ENCODE measurements around the gene CDCA3.
"Not testable (repeated sequence)": the region's sequence is repeated elsewhere in the genome, so short reads cannot be mapped to it uniquely, and the experiment has no call there.

CDCA3 gene

DNA sequence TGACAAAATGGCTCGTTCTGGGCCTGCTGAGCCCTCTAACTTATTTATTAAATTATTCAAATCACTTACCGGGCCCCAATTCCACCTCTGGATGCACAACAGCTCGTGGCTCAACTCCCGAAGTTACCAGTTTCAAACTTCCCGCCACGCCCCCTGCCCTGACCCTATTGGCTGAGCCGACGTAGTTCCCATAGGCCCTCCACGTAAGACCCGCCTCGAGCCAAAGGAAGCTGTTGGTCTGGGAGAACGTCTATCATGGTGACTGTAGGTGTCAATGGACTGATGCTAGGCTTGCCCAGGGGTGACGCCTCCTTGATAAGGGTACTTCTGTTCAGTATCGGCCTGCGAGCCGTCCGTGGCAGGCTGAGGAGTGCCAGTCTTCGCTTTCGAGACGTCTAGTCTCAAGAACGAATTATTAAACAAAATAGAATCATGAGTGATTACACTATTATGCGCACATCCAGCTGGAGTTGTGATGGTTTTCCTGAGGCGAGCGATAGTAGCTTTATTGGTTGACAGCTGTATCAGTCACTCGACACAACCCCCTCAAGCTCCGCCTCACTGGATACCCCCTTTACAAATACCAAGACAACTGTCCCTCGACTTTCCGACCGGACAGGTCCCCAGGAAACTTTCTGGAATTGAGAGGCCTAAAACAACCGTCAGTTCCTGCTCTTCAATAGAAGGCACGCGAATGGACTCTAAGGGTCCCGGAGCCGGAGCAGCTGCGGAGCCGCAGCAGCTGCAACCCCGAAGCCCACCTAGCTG is at the start of gene CDCA3:
TSS of gene CDCA3 (minus strand) at position 134 of the 768 bp plus-strand sequence. CDS start 334 bp downstream, outside the sequence.
- Histone ChIP-seq H3K36me3 (replicated peaks) (peaks cover 56% of the 10 kb centered on the region), H3K4me1 (peaks cover 15% of the 10 kb centered on the region)

DNA sequence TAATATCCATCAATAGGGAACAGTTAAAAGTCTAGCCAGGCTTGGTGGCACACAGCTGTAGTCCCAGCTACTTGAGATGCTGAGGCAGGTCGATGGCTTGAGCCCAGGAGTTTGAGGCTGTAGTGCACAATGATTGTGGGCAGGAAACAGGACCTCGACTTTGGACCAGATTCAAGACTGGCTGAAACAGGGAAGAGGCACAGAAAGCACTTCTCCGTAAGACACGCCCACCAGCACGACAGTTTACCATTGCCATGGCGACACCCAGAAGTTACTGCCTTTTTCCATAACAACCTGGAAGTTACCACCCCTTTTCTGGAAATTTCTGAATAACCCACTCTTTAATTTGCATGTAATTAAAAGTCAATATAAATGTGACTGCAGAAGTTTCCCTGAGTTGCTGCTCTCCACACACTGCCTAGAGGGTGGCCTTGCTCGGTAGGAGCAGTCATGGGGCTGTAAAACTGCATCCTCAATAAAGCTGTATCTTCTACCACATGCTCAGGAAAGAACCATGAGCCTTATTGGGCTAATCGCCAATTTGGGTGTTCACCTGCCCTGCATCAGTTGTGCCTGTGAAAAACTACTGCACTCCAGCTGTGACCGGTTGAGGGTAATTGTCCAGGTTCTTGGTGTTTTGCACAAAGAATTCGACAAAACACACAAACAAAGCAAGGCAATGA is 48.9 kb upstream of the CDCA3 start:
- Histone ChIP-seq H3K4me1 (peaks cover 12% of the 10 kb centered on the region), H3K9me3 (no peaks in the 10 kb centered on the region), H3K36me3 (replicated peaks) (no peaks in the 10 kb centered on the region), H3K27me3 (ENCODE audit: low read depth) (no peaks in the 10 kb centered on the region), H3K4me3 (no peak overlapping the region)
- DNase-seq (ENCODE audit: low spot score in 2 of 2), result peak in 1 of 2 experiments; percentile 63
- in situ Hi-C loops (cut with MboI; ENCODE audit: low sequenced_read_pairs), result no loop called here

More for the DNA sequence above, at the start of gene CDCA3:
- Histone ChIP-seq H3K27me3 (ENCODE audit: low read depth) (no peaks in the 10 kb centered on the region), H3K4me3 (peak within 1 kb of the TSS; percentile 80), H3K9me3 (no peaks in the 10 kb centered on the region)
- in situ Hi-C loops (cut with MboI; ENCODE audit: low sequenced_read_pairs), result no loop called here
- DNase-seq (ENCODE audit: low spot score in 2 of 2), result peak; percentile 97 to 99

DNA sequence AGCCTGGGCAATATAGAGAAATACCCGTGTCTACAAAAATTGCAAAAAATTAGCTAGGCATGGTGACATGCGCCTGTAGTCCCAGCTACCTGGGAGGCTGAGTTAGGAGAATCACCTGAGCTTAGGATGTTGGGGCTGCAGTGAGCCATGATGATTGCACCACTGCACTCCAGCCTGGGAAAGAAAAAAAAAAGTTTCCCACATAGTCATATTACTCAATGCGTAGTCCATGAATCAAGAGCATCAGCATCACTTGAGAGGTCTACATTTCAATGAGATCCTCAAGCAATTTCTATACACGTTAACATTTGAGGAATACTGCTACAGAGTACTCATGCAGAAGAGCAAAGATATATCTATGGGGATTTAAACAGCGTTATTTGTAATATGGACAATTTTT is 48.3 kb upstream of the CDCA3 start:
- no peak overlapping the region for H3K4me3 ChIP-seq
- no peaks in the 10 kb centered on the region for H3K36me3 ChIP-seq (replicated peaks)
- no peak for DNase-seq (ENCODE audit: low spot score in 2 of 2)
- H3K9me3 ChIP-seq, result no peaks in the 10 kb centered on the region
- no peaks in the 10 kb centered on the region for H3K27me3 ChIP-seq (ENCODE audit: low read depth)
- H3K4me1 ChIP-seq, result peaks cover 11% of the 10 kb centered on the region
- in situ Hi-C loops (cut with MboI; ENCODE audit: low sequenced_read_pairs), result no loop called here

DNA sequence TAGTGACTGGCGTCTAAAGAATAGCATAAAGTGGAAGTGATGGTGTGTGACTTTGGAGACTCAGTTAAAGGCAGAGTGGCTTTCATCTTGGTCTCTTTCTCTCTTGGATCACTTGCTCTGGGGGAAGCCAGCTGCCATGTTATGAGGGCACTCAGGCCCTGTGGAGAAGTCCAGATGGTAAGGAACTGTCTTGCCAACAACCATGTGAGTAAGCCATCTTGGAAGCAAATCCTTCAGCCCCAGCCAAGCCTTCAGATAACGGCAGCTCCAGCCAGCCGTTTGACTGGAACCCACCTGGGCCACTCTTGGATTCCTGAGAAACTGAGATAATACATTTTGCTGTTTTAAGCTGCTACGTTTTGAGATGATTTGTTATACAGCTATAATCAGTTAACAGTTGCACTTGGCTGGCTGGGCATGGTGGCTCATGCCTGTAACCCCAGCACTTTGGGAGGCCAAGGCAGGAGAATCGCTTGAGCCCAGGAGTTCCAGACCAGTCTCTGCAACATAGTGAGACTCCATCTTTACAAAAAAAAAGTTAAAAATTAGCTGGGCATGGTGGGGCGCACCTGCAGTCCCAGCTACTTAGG is 45.9 kb upstream of the CDCA3 start:
- Histone ChIP-seq H3K27me3 (ENCODE audit: low read depth) (no peaks in the 10 kb centered on the region), H3K9me3 (no peaks in the 10 kb centered on the region), H3K4me3 (no peak overlapping the region), H3K36me3 (replicated peaks) (no peaks in the 10 kb centered on the region; the same call in 1 of the 2 replicates), H3K4me1 (peaks cover 2% of the 10 kb centered on the region; the same call in 1 of the 2 replicates)
- DNase-seq (ENCODE audit: low spot score in 2 of 2), result no peak
- in situ Hi-C loops (cut with MboI; ENCODE audit: low sequenced_read_pairs), result no loop called here

DNA sequence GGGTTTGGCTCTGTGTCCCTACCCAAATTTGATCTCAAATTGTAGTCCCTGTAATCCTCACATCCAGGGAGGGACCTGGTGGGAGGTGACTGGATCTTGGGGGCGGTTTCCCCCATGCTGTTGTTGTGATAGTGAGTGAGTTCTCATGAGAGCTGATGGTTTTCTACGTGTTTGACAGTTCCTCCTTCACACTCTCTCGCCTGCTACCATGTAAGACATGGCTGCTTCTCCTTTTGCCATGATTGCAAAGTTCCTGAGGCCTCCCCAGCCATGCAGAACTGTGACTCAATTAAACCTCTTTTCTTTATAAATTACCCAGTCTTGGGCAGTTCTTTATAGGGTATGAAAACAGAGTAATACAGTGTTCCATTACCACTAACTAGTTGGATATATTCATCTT is 43.2 kb upstream of the CDCA3 start:
- Histone ChIP-seq H3K4me1 (peaks cover 16% of the 10 kb centered on the region), H3K4me3 (no peak overlapping the region), H3K9me3 (no peaks in the 10 kb centered on the region), H3K27me3 (ENCODE audit: low read depth) (no peaks in the 10 kb centered on the region), H3K36me3 (replicated peaks) (no peaks in the 10 kb centered on the region; the same call in 1 of the 2 replicates)
- DNase-seq (ENCODE audit: low spot score in 2 of 2), result no peak
- in situ Hi-C loops (cut with MboI; ENCODE audit: low sequenced_read_pairs), result no loop called here

DNA sequence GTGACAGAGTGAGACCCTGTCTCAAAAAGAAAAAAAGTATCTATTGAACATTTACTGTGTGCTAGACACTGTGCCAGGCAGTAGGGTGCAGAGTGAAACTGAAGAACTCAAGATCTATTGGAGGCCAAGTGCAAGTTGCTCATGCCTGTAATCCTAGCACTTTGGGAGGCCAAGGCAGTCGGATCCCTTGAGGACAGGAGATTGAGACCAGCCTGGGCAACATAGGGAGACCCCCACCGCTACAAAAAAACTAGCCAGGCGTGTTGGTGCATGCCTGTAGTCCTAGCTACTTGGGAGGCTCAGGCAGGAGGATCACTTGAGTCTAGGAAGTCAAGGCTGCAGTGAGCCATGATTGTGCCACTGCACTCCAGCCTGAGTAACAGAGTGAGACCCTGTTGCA is 41.6 kb upstream of the CDCA3 start:
- DNase-seq (ENCODE audit: low spot score in 2 of 2); H3K4me3 ChIP-seq; in situ Hi-C loops (cut with MboI; ENCODE audit: low sequenced_read_pairs); H3K36me3 ChIP-seq (replicated peaks); H3K9me3 ChIP-seq; H3K27me3 ChIP-seq (ENCODE audit: low read depth): not testable (repeated sequence)
- H3K4me1 ChIP-seq, result peaks cover 24% of the 10 kb centered on the region

DNA sequence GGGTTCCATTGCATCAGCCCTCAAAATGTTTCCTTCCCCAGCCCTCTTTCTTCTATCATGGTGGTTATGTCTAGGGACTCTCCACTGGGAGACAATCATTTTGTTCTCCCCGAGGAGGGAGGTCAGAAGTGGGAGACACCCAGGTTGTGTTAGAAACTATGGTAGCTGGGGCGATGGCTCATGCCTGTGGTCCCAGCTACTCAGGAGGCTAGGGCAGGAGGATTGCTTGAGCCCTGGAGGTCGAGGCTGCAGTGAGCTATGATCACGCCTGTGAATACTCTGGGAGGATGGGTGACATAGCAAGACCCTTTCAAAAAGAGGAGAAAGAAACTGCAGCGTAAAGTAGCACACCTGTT is 40.5 kb upstream of the CDCA3 start:
- Histone ChIP-seq H3K36me3 (replicated peaks) (no peaks in the 10 kb centered on the region; the same call in 1 of the 2 replicates), H3K4me1 (peaks cover 34% of the 10 kb centered on the region), H3K27me3 (ENCODE audit: low read depth) (no peaks in the 10 kb centered on the region), H3K9me3 (no peaks in the 10 kb centered on the region), H3K4me3 (peak overlapping the region; percentile 45)
- in situ Hi-C loops (cut with MboI; ENCODE audit: low sequenced_read_pairs), result no loop called here
- DNase-seq (ENCODE audit: low spot score in 2 of 2), result no peak

DNA sequence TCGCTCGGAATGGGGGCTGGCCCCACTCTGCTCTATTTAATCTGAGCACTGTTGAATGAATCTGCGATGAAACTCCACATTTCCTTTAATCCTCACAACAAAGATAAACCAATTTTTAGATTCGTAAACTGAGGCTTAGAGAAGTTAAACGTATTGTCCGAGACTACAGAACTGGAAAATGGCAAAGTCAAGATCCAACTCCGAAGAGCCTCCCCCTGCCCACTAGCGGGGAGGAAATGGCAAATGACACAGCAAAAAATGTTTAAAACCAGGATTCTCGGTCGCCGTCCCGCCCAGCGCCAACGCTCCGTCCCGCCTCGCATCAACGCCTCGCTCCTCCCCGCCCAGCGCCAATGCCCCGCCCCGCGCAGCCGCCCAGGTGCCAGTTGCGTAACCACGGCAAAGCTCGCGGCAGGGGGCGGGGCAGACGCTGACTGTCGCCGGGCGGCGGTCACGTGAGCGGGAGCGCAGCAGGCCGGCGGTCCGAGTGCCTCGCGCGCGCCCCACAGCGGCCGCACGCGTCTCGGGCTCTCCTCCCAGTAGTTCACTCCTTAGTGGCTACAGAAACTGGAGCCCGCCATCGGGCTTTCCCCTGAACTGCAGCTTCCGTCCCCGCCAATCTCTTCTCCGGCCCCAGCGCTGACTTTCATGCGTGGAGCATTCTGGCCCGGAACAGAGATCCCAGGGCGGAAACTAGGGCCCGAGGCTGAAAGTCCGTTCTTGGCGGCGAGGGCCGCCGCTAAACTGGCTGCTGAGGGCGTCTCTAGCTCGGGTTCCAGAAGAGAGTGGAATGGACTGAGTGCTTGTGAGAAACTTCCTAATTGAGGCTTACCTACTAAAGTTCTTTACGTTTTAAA is 39.9 kb upstream of the CDCA3 start:
- in situ Hi-C loops (cut with MboI; ENCODE audit: low sequenced_read_pairs), result no loop called here
- Histone ChIP-seq H3K36me3 (replicated peaks) (no peaks in the 10 kb centered on the region; the same call in 1 of the 2 replicates), H3K27me3 (ENCODE audit: low read depth) (no peaks in the 10 kb centered on the region), H3K4me1 (peaks cover 36% of the 10 kb centered on the region), H3K4me3 (peak overlapping the region; percentile 45), H3K9me3 (no peaks in the 10 kb centered on the region)
- peak; percentile 94 to 99 for DNase-seq (ENCODE audit: low spot score in 2 of 2)

DNA sequence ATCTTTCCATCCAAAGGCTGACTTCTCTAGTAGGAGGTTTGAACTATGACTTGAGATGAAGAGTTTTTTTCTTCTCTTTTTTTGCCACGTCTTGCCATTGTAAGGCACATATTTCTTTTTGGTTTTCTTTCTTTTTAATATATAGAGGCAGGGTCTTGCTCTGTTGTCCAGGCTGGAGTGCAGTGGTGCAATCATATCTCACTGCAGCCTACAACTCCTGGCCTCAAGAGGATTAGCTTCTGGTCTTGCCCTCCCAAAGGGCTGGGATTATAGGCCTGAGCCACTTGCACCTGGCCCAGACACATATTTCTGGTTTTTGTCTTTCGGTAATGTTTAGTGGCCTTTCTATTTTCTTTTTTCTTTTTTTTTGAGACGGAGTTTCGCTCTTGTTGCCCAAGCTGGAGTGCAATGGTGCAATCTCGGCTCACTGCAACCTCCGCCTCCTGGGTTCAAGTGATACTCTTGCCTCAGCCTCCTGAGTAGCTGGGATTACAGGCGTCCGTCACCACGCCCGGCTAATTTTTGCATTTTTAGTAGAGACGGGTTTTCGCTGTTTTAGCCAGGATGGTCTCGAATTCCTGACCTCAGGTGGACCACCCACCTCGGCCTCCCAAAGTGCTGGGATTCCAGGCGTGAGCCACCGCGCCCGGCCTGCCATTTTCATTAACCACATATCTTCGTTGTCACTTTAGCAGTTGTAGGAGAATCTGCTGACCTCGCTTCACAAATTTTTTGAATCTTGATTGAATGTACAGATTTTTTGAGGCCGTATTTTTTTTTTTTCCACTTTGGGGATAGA is 38.9 kb upstream of the CDCA3 start:
- in situ Hi-C loops (cut with MboI; ENCODE audit: low sequenced_read_pairs); DNase-seq (ENCODE audit: low spot score in 2 of 2); H3K36me3 ChIP-seq (replicated peaks); H3K4me3 ChIP-seq; H3K27me3 ChIP-seq (ENCODE audit: low read depth); H3K9me3 ChIP-seq: not testable (repeated sequence)
- H3K4me1 ChIP-seq, result peaks cover 44% of the 10 kb centered on the region

DNA sequence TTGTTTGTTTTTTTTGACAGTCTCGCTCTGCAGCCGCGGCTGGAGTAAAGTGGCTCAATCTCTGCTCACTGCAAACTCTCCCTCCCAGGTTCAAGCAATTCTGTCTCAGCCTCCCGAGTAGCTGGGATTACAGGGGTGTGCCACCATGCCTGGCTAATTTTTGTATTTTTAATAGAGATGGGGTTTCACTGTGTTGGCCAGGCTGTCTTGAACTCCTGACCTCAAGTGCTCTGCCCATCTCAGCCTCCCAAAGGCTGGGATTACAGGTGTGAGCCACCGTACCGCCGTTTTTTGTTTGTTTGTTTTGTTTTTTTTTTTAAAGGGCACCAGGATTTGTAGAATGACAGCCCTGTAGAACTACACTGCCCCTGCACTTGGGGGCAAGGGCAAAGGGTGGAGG is 37.7 kb upstream of the CDCA3 start:
- in situ Hi-C loops (cut with MboI; ENCODE audit: low sequenced_read_pairs); H3K9me3 ChIP-seq; H3K27me3 ChIP-seq (ENCODE audit: low read depth); H3K4me3 ChIP-seq; DNase-seq (ENCODE audit: low spot score in 2 of 2); H3K36me3 ChIP-seq (replicated peaks): not testable (repeated sequence)
- H3K4me1 ChIP-seq, result peaks cover 47% of the 10 kb centered on the region

DNA sequence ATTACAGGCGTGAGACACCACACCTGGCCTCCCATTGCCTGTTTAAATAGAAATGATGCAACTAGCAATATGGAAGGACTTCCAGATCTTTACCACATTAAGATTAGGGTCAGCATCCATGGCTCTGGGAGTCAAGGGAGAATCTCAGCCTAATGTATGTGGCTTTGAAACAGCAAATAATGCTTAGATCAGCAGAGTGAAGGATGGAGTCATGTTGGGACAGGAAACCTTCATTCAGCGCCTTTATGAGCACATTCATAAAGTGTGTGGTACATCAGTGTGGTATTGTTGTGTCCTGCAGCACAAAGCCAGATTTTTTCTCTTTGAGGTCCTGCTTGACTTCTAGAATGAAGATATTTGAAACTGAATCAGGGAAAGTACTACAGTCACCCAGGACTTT is 37.3 kb upstream of the CDCA3 start:
- in situ Hi-C loops (cut with MboI; ENCODE audit: low sequenced_read_pairs), result no loop called here

DNA sequence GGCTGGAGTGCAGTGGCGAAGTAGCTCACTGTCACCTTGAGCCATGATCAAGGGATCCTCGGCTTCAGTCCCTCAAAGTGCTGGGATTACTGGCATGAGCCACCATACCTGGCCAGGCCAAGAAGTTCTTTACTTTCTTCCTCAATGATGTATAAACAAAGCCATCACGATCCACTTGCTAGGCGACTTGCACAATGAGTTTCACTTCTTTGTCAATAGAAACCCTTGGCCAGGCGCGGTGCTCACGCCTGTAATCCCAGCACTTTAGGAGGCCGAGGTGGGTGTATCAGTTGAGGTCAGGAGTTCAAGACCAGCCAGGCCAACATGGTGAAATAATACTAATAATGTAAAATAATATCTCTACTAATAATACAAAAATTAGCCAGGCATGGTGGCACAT is 36.4 kb upstream of the CDCA3 start:
- no peak overlapping the region for H3K4me3 ChIP-seq
- in situ Hi-C loops (cut with MboI; ENCODE audit: low sequenced_read_pairs), result no loop called here
- no peaks in the 10 kb centered on the region for H3K9me3 ChIP-seq
- H3K4me1 ChIP-seq, result peaks cover 47% of the 10 kb centered on the region
- H3K36me3 ChIP-seq (replicated peaks), result peaks cover 18% of the 10 kb centered on the region
- DNase-seq (ENCODE audit: low spot score in 2 of 2), result peak in 1 of 2 experiments; percentile 35
- H3K27me3 ChIP-seq (ENCODE audit: low read depth), result no peaks in the 10 kb centered on the region

More for the DNA sequence above, 37.3 kb upstream of the CDCA3 start:
- H3K27me3 ChIP-seq (ENCODE audit: low read depth), result no peaks in the 10 kb centered on the region
- peak in 1 of 2 experiments; percentile 17 for DNase-seq (ENCODE audit: low spot score in 2 of 2)
- H3K4me3 ChIP-seq, result no peak overlapping the region
- peaks cover 47% of the 10 kb centered on the region for H3K4me1 ChIP-seq
- H3K9me3 ChIP-seq, result no peaks in the 10 kb centered on the region
- peaks cover 12% of the 10 kb centered on the region for H3K36me3 ChIP-seq (replicated peaks)

Data from HAP-1 (cell line).